CD4-positive, alpha-beta memory T cell (primary cell): ENCODE results near the gene PCSK4. TPM values are rescaled to one million over a fixed set of nuclear protein-coding genes. Genes with fewer than 3 reads are reported as not detected.

Experiments used
- CTCF ChIA-PET: fragments of 350-600 bp; sonication (Branson Sonifier 250); formaldehyde crosslinking; loops from one replicate; lab custom pipeline; 2021; ENCODE audit warnings: inconsistent platforms; ENCODE audit not compliant: partially characterized antibody; lab: Charles Lee
- POLR2A ChIA-PET: fragments of 350-600 bp; sonication (Branson Sonifier 250); formaldehyde crosslinking; loops from one replicate; lab custom pipeline; 2021; ENCODE audit not compliant: partially characterized antibody; lab: Charles Lee
- DNase-seq, 5 donors: peaks; one replicate each; pipeline versions ENCODE4 v3.0.0 to v3.0.0-alpha.2; 2020 to 2022; ENCODE audit warnings: mixed read lengths in 1 of 5
- H3K27ac ChIP-seq: one replicate; pipeline ENCODE4 v1.7.0; 2013; ENCODE audit warnings: low read depth, low read length
- H3K27me3 ChIP-seq: 2 replicates; pipeline ENCODE4 v1.7.0; 2013; ENCODE audit warnings: mild to moderate bottlenecking, low read length, moderate library complexity; ENCODE audit not compliant: insufficient read depth
- H3K36me3 ChIP-seq: 2 replicates; pipeline ENCODE4 v1.7.0; 2013; ENCODE audit warnings: mild to moderate bottlenecking, low read length, moderate library complexity; ENCODE audit not compliant: insufficient read depth
- H3K4me1 ChIP-seq: 2 replicates; pipeline ENCODE4 v1.7.0; 2013; ENCODE audit warnings: mild to moderate bottlenecking, low read length, moderate library complexity; ENCODE audit not compliant: insufficient read depth
- H3K4me3 ChIP-seq, 2 donors: one replicate each; pipeline ENCODE4 v1.7.0; 2013; ENCODE audit warnings: low read length in 2 of 2, mild to moderate bottlenecking in 1 of 2
- H3K9me3 ChIP-seq, 2 donors: one replicate each; pipeline ENCODE4 v1.7.0; 2013; ENCODE audit warnings: low read length in 2 of 2, control low read depth in 1 of 2; ENCODE audit not compliant: control insufficient read depth in 1 of 2
- H3K27ac Mint-ChIP-seq, 7 donors: one replicate each; pipeline ENCODE4 v1.8.0; 2020 to 2021; ENCODE audit warnings: mixed read lengths in 7 of 7, mild to moderate bottlenecking in 6 of 7, inconsistent platforms in 3 of 7, moderate library complexity in 3 of 7
- H3K27me3 Mint-ChIP-seq, 2 donors: one replicate each; pipeline ENCODE4 v1.8.0; 2020 to 2021; ENCODE audit warnings: mixed read lengths in 2 of 2
- H3K36me3 Mint-ChIP-seq, 2 donors: one replicate each; pipeline ENCODE4 v1.8.0; 2020 to 2021; ENCODE audit warnings: mixed read lengths in 2 of 2, inconsistent platforms in 1 of 2, mild to moderate bottlenecking in 1 of 2
- H3K4me1 Mint-ChIP-seq, 4 donors: one replicate each; pipeline ENCODE4 v1.8.0; 2020 to 2021; ENCODE audit warnings: mixed read lengths in 4 of 4, mild to moderate bottlenecking in 1 of 4
- H3K4me3 Mint-ChIP-seq, 8 donors: one replicate each; pipeline ENCODE4 v1.8.0; 2020 to 2021; ENCODE audit warnings: mixed read lengths in 8 of 8, mild to moderate bottlenecking in 7 of 8, moderate library complexity in 6 of 8, inconsistent platforms in 3 of 8
- H3K9me3 Mint-ChIP-seq, 8 donors: one replicate each; pipeline ENCODE4 v1.8.0; 2020 to 2021; ENCODE audit warnings: mixed read lengths in 8 of 8, mild to moderate bottlenecking in 5 of 8, inconsistent platforms in 3 of 8, moderate library complexity in 1 of 8
- intact Hi-C: fragments of 100-400 bp; cut with micrococcal nuclease; formaldehyde crosslinking; loops from one replicate; pipeline ENCODE4 v1.15.1; 2023
- polyA plus RNA-seq, 2 donors: library from polyadenylated mRNA; unstranded; fragments of 300-500 nt; fragmentation: Illumina TruSeq; gene quantifications; one replicate each; pipeline ENCODE4 v1.2.3, GENCODE V29; 2021
- total RNA-seq, 2 experiments: library from RNA; stranded (reverse); gene quantifications; one replicate each; pipeline ENCODE4 v1.2.3, GENCODE V29; 2021

PCSK4 gene
- total and polyA plus RNA-seq, 4 experiments from 2014 or later = 3.1 to 3.7 TPM; not detected in 2

GRCh38 chr19:1483979-1484428 lies 6.1 kb downstream of the PCSK4 start:
- CTCF ChIA-PET = no interaction called here
- Mint-ChIP-seq H3K27ac (no peak overlapping the region), H3K4me1 (peaks cover 3 to 7% (median 4%) of the 10 kb centered on the region in 4 donors), H3K27me3 (no peaks in the 10 kb centered on the region), H3K36me3 (peaks cover 2% of the 10 kb centered on the region in 2 donors), H3K9me3 (no peaks in the 10 kb centered on the region), H3K4me3 (no peak overlapping the region)
- no peak for DNase-seq
- Histone ChIP-seq H3K27me3 (no peaks in the 10 kb centered on the region), H3K36me3 (no peaks in the 10 kb centered on the region), H3K4me3 (no peak overlapping the region), H3K9me3 (no peaks in the 10 kb centered on the region), H3K4me1 (no peaks in the 10 kb centered on the region), H3K27ac (no peak overlapping the region)
- intact Hi-C loops = no loop called here
- POLR2A ChIA-PET = no interaction called here

- no peaks in the 10 kb centered on the region for H3K27me3 ChIP-seq
- no peaks in the 10 kb centered on the region for H3K36me3 ChIP-seq
- intact Hi-C loops = no loop called here
- peaks cover 3% of the 10 kb centered on the region for H3K4me1 ChIP-seq
- Mint-ChIP-seq H3K4me3 (no peak overlapping the region), H3K27me3 (no peaks in the 10 kb centered on the region), H3K36me3 (peaks cover 4% of the 10 kb centered on the region in 2 donors), H3K9me3 (no peaks in the 10 kb centered on the region), H3K27ac (no peak overlapping the region), H3K4me1 (peaks cover 4 to 10% (median 5%) of the 10 kb centered on the region in 4 donors)
- H3K9me3 ChIP-seq = no peaks in the 10 kb centered on the region
- H3K4me3 ChIP-seq = no peak overlapping the region
- DNase-seq = peak in 1 of 5 donors; percentile 13
- ChIA-PET POLR2A (no interaction called here), CTCF (no interaction called here)
- no peak overlapping the region for H3K27ac ChIP-seq
These were observed 6.8 kb downstream of the PCSK4 start for GRCh38 chr19:1483131-1483978.

GRCh38 chr19:1482361-1483130 lies 7.6 kb downstream of the PCSK4 start:
- Mint-ChIP-seq H3K4me1 (peaks cover 4 to 17% (median 9%) of the 10 kb centered on the region in 4 donors), H3K36me3 (peaks cover 4 to 5% of the 10 kb centered on the region in 2 donors), H3K27ac (no peak overlapping the region), H3K9me3 (no peaks in the 10 kb centered on the region), H3K27me3 (no peaks in the 10 kb centered on the region), H3K4me3 (no peak overlapping the region)
- ChIA-PET CTCF (no interaction called here), POLR2A (no interaction called here)
- H3K4me3 ChIP-seq = no peak overlapping the region
- H3K4me1 ChIP-seq = peaks cover 9% of the 10 kb centered on the region
- H3K9me3 ChIP-seq = no peaks in the 10 kb centered on the region
- no peaks in the 10 kb centered on the region for H3K27me3 ChIP-seq
- DNase-seq = peak in 1 of 5 donors; percentile 12
- no peak overlapping the region for H3K27ac ChIP-seq
- H3K36me3 ChIP-seq = no peaks in the 10 kb centered on the region
- intact Hi-C loops = no loop called here

GRCh38 chr19:1481893-1482360 lies 8.2 kb downstream of the PCSK4 start:
- Histone ChIP-seq H3K27ac (no peak overlapping the region), H3K4me3 (no peak overlapping the region), H3K9me3 (no peaks in the 10 kb centered on the region), H3K4me1 (peaks cover 14% of the 10 kb centered on the region), H3K27me3 (no peaks in the 10 kb centered on the region), H3K36me3 (no peaks in the 10 kb centered on the region)
- ChIA-PET CTCF (no interaction called here), POLR2A (no interaction called here)
- Mint-ChIP-seq H3K27me3 (no peaks in the 10 kb centered on the region), H3K9me3 (no peaks in the 10 kb centered on the region), H3K36me3 (peaks cover 4 to 7% of the 10 kb centered on the region in 2 donors), H3K27ac (no peak overlapping the region), H3K4me3 (no peak overlapping the region), H3K4me1 (peaks cover 6 to 23% (median 14%) of the 10 kb centered on the region in 4 donors)
- DNase-seq = peak in 1 of 5 donors; percentile 16
- intact Hi-C loops = no loop called here

- H3K27ac Mint-ChIP-seq = no peak overlapping the region
- H3K27me3 Mint-ChIP-seq = no peaks in the 10 kb centered on the region
- H3K4me1 Mint-ChIP-seq = peaks cover 6 to 27% (median 14%) of the 10 kb centered on the region in 4 donors
- H3K4me3 ChIP-seq = no peak overlapping the region
- no peaks in the 10 kb centered on the region for H3K27me3 ChIP-seq
- ChIA-PET CTCF (no interaction called here), POLR2A (no interaction called here)
- peaks cover 14% of the 10 kb centered on the region for H3K4me1 ChIP-seq
- peaks cover 4 to 7% of the 10 kb centered on the region in 2 donors for H3K36me3 Mint-ChIP-seq
- no peak overlapping the region for H3K27ac ChIP-seq
- no peaks in the 10 kb centered on the region for H3K9me3 Mint-ChIP-seq
- intact Hi-C loops = no loop called here
- no peak overlapping the region for H3K4me3 Mint-ChIP-seq
- DNase-seq = peak in 1 of 5 donors; percentile 33
- no peaks in the 10 kb centered on the region for H3K36me3 ChIP-seq
- H3K9me3 ChIP-seq = no peaks in the 10 kb centered on the region
These were observed 8.8 kb downstream of the PCSK4 start for GRCh38 chr19:1481224-1481892.

- Mint-ChIP-seq H3K4me1 (peaks cover 6 to 32% (median 14%) of the 10 kb centered on the region in 4 donors), H3K36me3 (peaks cover 4 to 7% of the 10 kb centered on the region in 2 donors), H3K9me3 (no peaks in the 10 kb centered on the region), H3K4me3 (peak within 1 kb of the TSS; percentile 97 to 100 (median 98)), H3K27me3 (no peaks in the 10 kb centered on the region), H3K27ac (peak within 1 kb of the TSS; percentile 87 to 99 (median 97))
- H3K4me3 ChIP-seq = peak within 1 kb of the TSS; percentile 46 to 52
- ChIA-PET CTCF (no interaction called here), POLR2A (interaction anchor here (0.7 to 1.5 kb wide), 3 partner anchors 9 to 12 kb away, joined by 3 to 5 read pairs (median 4); partner anchors contain the start of gene REEP6)
- no peaks in the 10 kb centered on the region for H3K9me3 ChIP-seq
- H3K4me1 ChIP-seq = peaks cover 14% of the 10 kb centered on the region
- intact Hi-C loops = loop anchor here (1.0 kb wide), 2 partner anchors 9 to 11 kb away; partner anchors contain the start of gene PCSK4
- no peaks in the 10 kb centered on the region for H3K36me3 ChIP-seq
- H3K27ac ChIP-seq = peak within 1 kb of the TSS; percentile 76
- DNase-seq = peak; percentile 87 to 91 (median 89)
- no peaks in the 10 kb centered on the region for H3K27me3 ChIP-seq
These were observed 11.0 kb downstream of the PCSK4 start, which contains the start of gene C19orf25 for GRCh38 chr19:1478934-1479707. Gene C19orf25, minus strand, starts transcription at chr19:1479215. Its CDS starts 312 bp downstream, at chr19:1478903.
